ENCODE measurements around the gene ABHD16B. TPM values are rescaled to one million over a fixed set of nuclear protein-coding genes. Genes with fewer than 3 reads are reported as not detected.

The ABHD16B gene
- total and polyA plus RNA-seq, 8 donors: 0.37 to 0.43 TPM; not detected in 6

- WGBS, 5 donors: 48 to 53% (median 52%) methylated on average over 24 of the region's 24 CpGs
- DNase-seq: no peak
- H3K4me3 ChIP-seq: peak overlapping the region in 2 of 4 donors; percentile 3 to 7
Observed at GRCh38 chr20:63819224-63819921, 41.9 kb upstream of the ABHD16B start.

GRCh38 chr20:63821811-63822210 lies 39.5 kb upstream of the ABHD16B start:
- H3K4me3 ChIP-seq: no peak overlapping the region
- TF ChIP-seq POLR2A (IDR thresholded peaks at IDR 0.05): no peak
- TF ChIP-seq POLR2AphosphoS5 (IDR thresholded peaks at IDR 0.05): no peak
- TF ChIP-seq EP300 (IDR thresholded peaks at IDR 0.05): no peak
- TF ChIP-seq CTCF (IDR thresholded peaks at IDR 0.05): no peak
- H3K27me3 ChIP-seq: peaks cover 0 to 9% (median 0%) of the 10 kb centered on the region in 3 donors
- no peak for DNase-seq
- peaks cover 0 to 17% (median 4%) of the 10 kb centered on the region in 4 donors for H3K4me1 ChIP-seq
- intact Hi-C loops (cut with DNase I; ENCODE audit: low total_unique reads): no loop called here
- WGBS, 5 donors: 85 to 90% (median 87%) methylated on average over 8 of the region's 8 CpGs
- no peaks in the 10 kb centered on the region for H3K9me3 ChIP-seq
- no peaks in the 10 kb centered on the region for H3K36me3 ChIP-seq
- no peak overlapping the region for H3K27ac ChIP-seq

More at GRCh38 chr20:63819224-63819921, 41.9 kb upstream of the ABHD16B start:
- Histone ChIP-seq H3K9me3 (no peaks in the 10 kb centered on the region), H3K27me3 (no peaks in the 10 kb centered on the region), H3K27ac (no peak overlapping the region), H3K36me3 (no peaks in the 10 kb centered on the region), H3K4me1 (peaks cover 0 to 17% (median 10%) of the 10 kb centered on the region in 4 donors)
- TF ChIP-seq CTCF (IDR thresholded peaks at IDR 0.05) (peak in 2 of 7 experiments; percentile 7 to 33), POLR2A (IDR thresholded peaks at IDR 0.05) (no peak)
- intact Hi-C loops (cut with DNase I; ENCODE audit: low total_unique reads): no loop called here

GRCh38 chr20:63822276-63822696 lies 39.0 kb upstream of the ABHD16B start:
- 74 to 82% (median 80%) methylated on average over 15 of the region's 15 CpGs for WGBS, 5 donors
- Histone ChIP-seq H3K4me1 (peaks cover 0 to 17% (median 5%) of the 10 kb centered on the region in 4 donors), H3K36me3 (no peaks in the 10 kb centered on the region), H3K27ac (no peak overlapping the region), H3K27me3 (peaks cover 0 to 12% (median 0%) of the 10 kb centered on the region in 3 donors), H3K4me3 (no peak overlapping the region), H3K9me3 (no peaks in the 10 kb centered on the region)
- DNase-seq: no peak
- TF ChIP-seq CTCF (IDR thresholded peaks at IDR 0.05): no peak
- no peak for TF ChIP-seq EP300 (IDR thresholded peaks at IDR 0.05)
- no peak for TF ChIP-seq POLR2A (IDR thresholded peaks at IDR 0.05)
- no peak for TF ChIP-seq POLR2AphosphoS5 (IDR thresholded peaks at IDR 0.05)
- intact Hi-C loops (cut with DNase I; ENCODE audit: low total_unique reads): no loop called here

GRCh38 chr20:63823691-63824311 lies 37.5 kb upstream of the ABHD16B start:
- Histone ChIP-seq H3K4me3 (no peak overlapping the region), H3K27me3 (peaks cover 0 to 23% (median 4%) of the 10 kb centered on the region in 3 donors), H3K4me1 (peaks cover 0 to 17% (median 7%) of the 10 kb centered on the region in 4 donors), H3K36me3 (no peaks in the 10 kb centered on the region), H3K9me3 (no peaks in the 10 kb centered on the region), H3K27ac (no peak overlapping the region)
- TF ChIP-seq POLR2AphosphoS5 (IDR thresholded peaks at IDR 0.05): no peak
- no peak for TF ChIP-seq CTCF (IDR thresholded peaks at IDR 0.05)
- TF ChIP-seq POLR2A (IDR thresholded peaks at IDR 0.05): no peak
- no peak for TF ChIP-seq EP300 (IDR thresholded peaks at IDR 0.05)
- 26 to 41% (median 34%) methylated on average over 12 of the region's 12 CpGs for WGBS, 5 donors
- intact Hi-C loops (cut with DNase I; ENCODE audit: low total_unique reads): no loop called here
- no peak for DNase-seq

Measured in stomach (tissue), 9 donors.